ENCODE data around the gene ZFR.
A peak's percentile ranks its signal among the peaks of the same experiment; 100 is the strongest.

ZFR gene

GRCh38 chr5:32330126-32330971 is 114.2 kb downstream of the ZFR start:
- Histone ChIP-seq H2BK15ac (replicated peaks; ENCODE audit: low read depth) (no peak overlapping the region), H3K27ac (ENCODE audit: low read depth, low read length) (no peak overlapping the region), H3K4me1 (ENCODE audit: control insufficient read depth, low read depth, low read length) (no peaks in the 10 kb centered on the region), H3K4me3 (ENCODE audit: low read length) (no peak overlapping the region), H4K8ac (ENCODE audit: low read depth, low read length) (no peak overlapping the region), H3K4ac (ENCODE audit: low read depth, low read length) (no peak overlapping the region), H3K56ac (ENCODE audit: low read length) (no peak overlapping the region), H3K9ac (ENCODE audit: low read length) (no peak overlapping the region), H3K79me1 (ENCODE audit: low read length) (no peaks in the 10 kb centered on the region), H3K18ac (ENCODE audit: low read length) (no peak overlapping the region), H3K27me3 (ENCODE audit: insufficient read depth, low read length, poor library complexity) (no peaks in the 10 kb centered on the region), H3K23ac (ENCODE audit: low read length) (no peak overlapping the region), H3K36me3 (ENCODE audit: control insufficient read depth, insufficient read depth, low read length) (no peaks in the 10 kb centered on the region), H2BK120ac (ENCODE audit: low read depth, low read length) (no peak overlapping the region), H3K4me2 (ENCODE audit: low read length) (no peak overlapping the region), H2AK5ac (ENCODE audit: low read length) (no peak overlapping the region), H2BK5ac (ENCODE audit: low read length) (no peak overlapping the region), H4K5ac (ENCODE audit: low read length) (no peak overlapping the region), H3K79me2 (ENCODE audit: control insufficient read depth, insufficient read depth, low read length) (no peaks in the 10 kb centered on the region)
- WGBS (ENCODE audit: extremely low coverage, insufficient coverage, low lambda C conversion rate), result no CpG with 5 or more reads among the region's 11 CpGs
- no peak for DNase-seq

DNA sequence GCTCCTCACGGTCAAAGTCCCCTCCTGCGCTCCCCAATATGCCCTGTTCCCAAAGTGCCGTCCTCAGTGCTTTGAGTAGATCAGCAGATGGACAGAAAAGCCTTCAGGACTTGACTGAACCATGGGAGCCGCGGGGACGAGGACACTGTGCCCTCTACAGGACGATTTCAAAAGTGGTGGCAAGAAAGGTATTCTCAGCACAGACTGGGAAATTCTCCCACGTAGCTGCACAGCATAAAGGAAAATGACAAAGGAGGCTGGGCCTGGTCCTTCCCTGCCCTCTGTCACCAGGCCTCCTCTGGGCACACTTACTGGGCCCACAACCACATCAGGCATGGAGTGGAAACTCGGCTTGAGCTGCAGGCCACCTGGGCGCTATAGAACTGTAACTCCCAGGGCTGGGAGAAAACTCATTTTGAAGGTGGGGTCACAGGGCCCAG is 115.1 kb downstream of the ZFR start:
- no peaks in the 10 kb centered on the region for H3K36me3 ChIP-seq (ENCODE audit: control insufficient read depth, insufficient read depth, low read length)
- H3K9ac ChIP-seq (ENCODE audit: low read length), result no peak overlapping the region
- no peak overlapping the region for H3K4me3 ChIP-seq (ENCODE audit: low read length)
- no peak overlapping the region for H4K5ac ChIP-seq (ENCODE audit: low read length)
- H4K8ac ChIP-seq (ENCODE audit: low read depth, low read length), result no peak overlapping the region
- DNase-seq, result peak; percentile 84
- H3K4me1 ChIP-seq (ENCODE audit: control insufficient read depth, low read depth, low read length), result no peaks in the 10 kb centered on the region
- no peak overlapping the region for H3K56ac ChIP-seq (ENCODE audit: low read length)
- H3K4me2 ChIP-seq (ENCODE audit: low read length), result no peak overlapping the region
- no peaks in the 10 kb centered on the region for H3K79me1 ChIP-seq (ENCODE audit: low read length)
- H2BK5ac ChIP-seq (ENCODE audit: low read length), result no peak overlapping the region
- no peak overlapping the region for H3K23ac ChIP-seq (ENCODE audit: low read length)
- no peak overlapping the region for H3K18ac ChIP-seq (ENCODE audit: low read length)
- H3K4ac ChIP-seq (ENCODE audit: low read depth, low read length), result no peak overlapping the region
- H3K27ac ChIP-seq (ENCODE audit: low read depth, low read length), result no peak overlapping the region
- H3K79me2 ChIP-seq (ENCODE audit: control insufficient read depth, insufficient read depth, low read length), result no peaks in the 10 kb centered on the region
- no peak overlapping the region for H2AK5ac ChIP-seq (ENCODE audit: low read length)
- no peak overlapping the region for H2BK120ac ChIP-seq (ENCODE audit: low read depth, low read length)
- no peaks in the 10 kb centered on the region for H3K27me3 ChIP-seq (ENCODE audit: insufficient read depth, low read length, poor library complexity)
- H2BK15ac ChIP-seq (replicated peaks; ENCODE audit: low read depth), result no peak overlapping the region
- no CpG with 5 or more reads among the region's 10 CpGs for WGBS (ENCODE audit: extremely low coverage, insufficient coverage, low lambda C conversion rate)

- H3K36me3 ChIP-seq (ENCODE audit: control insufficient read depth, insufficient read depth, low read length), result no peaks in the 10 kb centered on the region
- no peak overlapping the region for H3K9ac ChIP-seq (ENCODE audit: low read length)
- no peaks in the 10 kb centered on the region for H3K79me2 ChIP-seq (ENCODE audit: control insufficient read depth, insufficient read depth, low read length)
- H2BK15ac ChIP-seq (replicated peaks; ENCODE audit: low read depth), result no peak overlapping the region
- H4K8ac ChIP-seq (ENCODE audit: low read depth, low read length), result no peak overlapping the region
- H4K5ac ChIP-seq (ENCODE audit: low read length), result no peak overlapping the region
- no peak overlapping the region for H2BK120ac ChIP-seq (ENCODE audit: low read depth, low read length)
- H3K79me1 ChIP-seq (ENCODE audit: low read length), result no peaks in the 10 kb centered on the region
- no peak overlapping the region for H3K27ac ChIP-seq (ENCODE audit: low read depth, low read length)
- H2BK5ac ChIP-seq (ENCODE audit: low read length), result no peak overlapping the region
- DNase-seq, result no peak
- no peak overlapping the region for H3K23ac ChIP-seq (ENCODE audit: low read length)
- no peak overlapping the region for H3K56ac ChIP-seq (ENCODE audit: low read length)
- no peak overlapping the region for H3K4me3 ChIP-seq (ENCODE audit: low read length)
- no peak overlapping the region for H3K4ac ChIP-seq (ENCODE audit: low read depth, low read length)
- no peak overlapping the region for H3K4me2 ChIP-seq (ENCODE audit: low read length)
- WGBS (ENCODE audit: extremely low coverage, insufficient coverage, low lambda C conversion rate), result no CpG with 5 or more reads among the region's 3 CpGs
- no peaks in the 10 kb centered on the region for H3K4me1 ChIP-seq (ENCODE audit: control insufficient read depth, low read depth, low read length)
- H2AK5ac ChIP-seq (ENCODE audit: low read length), result no peak overlapping the region
- H3K18ac ChIP-seq (ENCODE audit: low read length), result no peak overlapping the region
- H3K27me3 ChIP-seq (ENCODE audit: insufficient read depth, low read length, poor library complexity), result no peaks in the 10 kb centered on the region
These were observed 118.2 kb downstream of the ZFR start for GRCh38 chr5:32326216-32326772.

- H3K36me3 ChIP-seq (ENCODE audit: control insufficient read depth, insufficient read depth, low read length), result no peaks in the 10 kb centered on the region
These were observed 118.9 kb downstream of the ZFR start for GRCh38 chr5:32325616-32326015.

DNA sequence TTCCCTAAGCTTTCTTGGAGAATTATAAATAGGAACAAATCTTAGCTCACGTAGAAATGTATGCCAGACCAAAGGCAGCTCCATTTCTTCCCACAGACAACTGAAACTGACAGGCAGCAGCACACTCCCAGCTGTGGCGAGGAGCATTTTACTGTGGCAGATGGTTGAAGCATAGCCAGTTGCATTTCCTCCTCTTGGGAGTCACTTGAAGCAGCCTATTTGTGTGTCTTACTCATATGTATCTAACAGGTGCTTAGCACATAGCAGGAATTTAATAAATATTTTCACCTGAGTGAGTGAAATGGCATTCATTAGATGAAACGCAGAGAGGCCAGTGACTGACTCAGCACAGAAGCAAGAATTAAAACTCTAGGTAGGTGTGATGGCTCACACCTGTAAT is 119.5 kb downstream of the ZFR start:
- Histone ChIP-seq H4K8ac (ENCODE audit: low read depth, low read length) (no peak overlapping the region), H2AK5ac (ENCODE audit: low read length) (no peak overlapping the region), H3K9ac (ENCODE audit: low read length) (no peak overlapping the region), H3K56ac (ENCODE audit: low read length) (no peak overlapping the region), H3K4me1 (ENCODE audit: control insufficient read depth, low read depth, low read length) (no peaks in the 10 kb centered on the region), H3K79me2 (ENCODE audit: control insufficient read depth, insufficient read depth, low read length) (no peaks in the 10 kb centered on the region), H3K4ac (ENCODE audit: low read depth, low read length) (no peak overlapping the region), H3K79me1 (ENCODE audit: low read length) (no peaks in the 10 kb centered on the region), H2BK15ac (replicated peaks; ENCODE audit: low read depth) (no peak overlapping the region), H3K36me3 (ENCODE audit: control insufficient read depth, insufficient read depth, low read length) (no peaks in the 10 kb centered on the region), H3K27me3 (ENCODE audit: insufficient read depth, low read length, poor library complexity) (no peaks in the 10 kb centered on the region), H3K4me2 (ENCODE audit: low read length) (no peak overlapping the region), H3K23ac (ENCODE audit: low read length) (no peak overlapping the region), H4K5ac (ENCODE audit: low read length) (no peak overlapping the region), H2BK5ac (ENCODE audit: low read length) (no peak overlapping the region), H3K18ac (ENCODE audit: low read length) (no peak overlapping the region), H3K27ac (ENCODE audit: low read depth, low read length) (no peak overlapping the region), H2BK120ac (ENCODE audit: low read depth, low read length) (no peak overlapping the region), H3K4me3 (ENCODE audit: low read length) (no peak overlapping the region)
- no CpG with 5 or more reads among the region's 3 CpGs for whole genome bisulfite sequencing (ENCODE audit: extremely low coverage, insufficient coverage, low lambda C conversion rate)
- DNase-seq, result no peak

More at GRCh38 chr5:32325616-32326015, 118.9 kb downstream of the ZFR start:
- no peak overlapping the region for H2BK120ac ChIP-seq (ENCODE audit: low read depth, low read length)
- H2BK15ac ChIP-seq (replicated peaks; ENCODE audit: low read depth), result no peak overlapping the region
- H2BK5ac ChIP-seq (ENCODE audit: low read length), result no peak overlapping the region
- H3K56ac ChIP-seq (ENCODE audit: low read length), result no peak overlapping the region
- no peak overlapping the region for H3K9ac ChIP-seq (ENCODE audit: low read length)
- H3K23ac ChIP-seq (ENCODE audit: low read length), result no peak overlapping the region
- H3K79me2 ChIP-seq (ENCODE audit: control insufficient read depth, insufficient read depth, low read length), result no peaks in the 10 kb centered on the region
- H3K18ac ChIP-seq (ENCODE audit: low read length), result no peak overlapping the region
- no peak overlapping the region for H3K4me3 ChIP-seq (ENCODE audit: low read length)
- no peaks in the 10 kb centered on the region for H3K4me1 ChIP-seq (ENCODE audit: control insufficient read depth, low read depth, low read length)
- H3K27ac ChIP-seq (ENCODE audit: low read depth, low read length), result no peak overlapping the region
- H4K8ac ChIP-seq (ENCODE audit: low read depth, low read length), result no peak overlapping the region
- no peak overlapping the region for H3K4ac ChIP-seq (ENCODE audit: low read depth, low read length)
- H3K27me3 ChIP-seq (ENCODE audit: insufficient read depth, low read length, poor library complexity), result no peaks in the 10 kb centered on the region
- no peaks in the 10 kb centered on the region for H3K79me1 ChIP-seq (ENCODE audit: low read length)
- H2AK5ac ChIP-seq (ENCODE audit: low read length), result no peak overlapping the region
- H3K4me2 ChIP-seq (ENCODE audit: low read length), result no peak overlapping the region
- no peak overlapping the region for H4K5ac ChIP-seq (ENCODE audit: low read length)
- WGBS (ENCODE audit: extremely low coverage, insufficient coverage, low lambda C conversion rate), result no CpG with 5 or more reads among the region's 4 CpGs
- no peak for DNase-seq

Data from mesendoderm (in vitro differentiated cells).